Suppressor macrophage (primary cell): ENCODE data around the gene RIC3.
"Not testable (repeated sequence)": the region's sequence is repeated elsewhere in the genome, so short reads cannot be mapped to it uniquely, and the experiment has no call there.

Experiments
- DNase-seq, 4 experiments: peaks; one replicate each; pipeline ENCODE4 v3.0.0-alpha.2; 2020 to 2022

Gene RIC3

GRCh38 chr11:8190431-8190830, 21.6 kb upstream of the RIC3 start:
- no peak for DNase-seq

- no peak for DNase-seq
Measured at GRCh38 chr11:8186429-8186828, 17.6 kb upstream of the RIC3 start.

GRCh38 chr11:8183111-8183510, 14.3 kb upstream of the RIC3 start:
- DNase-seq, result no peak

- DNase-seq, result no peak
Measured at GRCh38 chr11:8180469-8180868, 11.6 kb upstream of the RIC3 start.

- no peak for DNase-seq
Measured at GRCh38 chr11:8178297-8178696, 9.5 kb upstream of the RIC3 start.

- DNase-seq, result no peak
Measured at GRCh38 chr11:8177136-8177535, 8.3 kb upstream of the RIC3 start.

- DNase-seq, result no peak
Measured at GRCh38 chr11:8167796-8168195, 1.0 kb downstream of the RIC3 start.

- DNase-seq, result no peak
Measured at GRCh38 chr11:8164746-8165145, 4.1 kb downstream of the RIC3 start.

- DNase-seq, result not testable (repeated sequence)
Measured at GRCh38 chr11:8161627-8162304, 7.1 kb downstream of the RIC3 start.

- DNase-seq, result no peak
Measured at GRCh38 chr11:8156877-8157276, 11.9 kb downstream of the RIC3 start.

GRCh38 chr11:8149726-8150125, 19.1 kb downstream of the RIC3 start:
- no peak for DNase-seq

- DNase-seq, result no peak
Measured at GRCh38 chr11:8138526-8138925, 30.3 kb downstream of the RIC3 start.

- no peak for DNase-seq
Measured at GRCh38 chr11:8127447-8127846, 41.4 kb downstream of the RIC3 start.

GRCh38 chr11:8126649-8127289, 42.1 kb downstream of the RIC3 start:
- no peak for DNase-seq

- no peak for DNase-seq
Measured at GRCh38 chr11:8122173-8122764, 46.6 kb downstream of the RIC3 start.

GRCh38 chr11:8111636-8112035, 57.2 kb downstream of the RIC3 start:
- DNase-seq, result no peak

- no peak for DNase-seq
Measured at GRCh38 chr11:8110396-8110795, 58.4 kb downstream of the RIC3 start.

GRCh38 chr11:8109675-8110074, 59.1 kb downstream of the RIC3 start:
- DNase-seq, result no peak

- no peak for DNase-seq
Measured at GRCh38 chr11:8108421-8108820, 60.4 kb downstream of the RIC3 start.

- DNase-seq, result no peak
Measured at GRCh38 chr11:8107642-8108041, 61.2 kb downstream of the RIC3 start.

GRCh38 chr11:8106679-8107078, 62.1 kb downstream of the RIC3 start:
- DNase-seq, result no peak

GRCh38 chr11:8105666-8106065, 63.2 kb downstream of the RIC3 start:
- no peak for DNase-seq

GRCh38 chr11:8105133-8105532, 63.7 kb downstream of the RIC3 start:
- DNase-seq, result no peak

GRCh38 chr11:8103909-8104308, 64.9 kb downstream of the RIC3 start:
- DNase-seq, result no peak
